H1 (cell line): Measurements from ENCODE around the gene ELMO1.

Experiments
- POLR2A ChIP-seq, 2 experiments: IDR thresholded peaks; 1 replicate in 1 of 2; 2 replicates in 1 of 2; pipeline ENCODE4 v1.6.1; 2011; ENCODE audit warnings: low read depth in 2 of 2, low read length in 2 of 2, mild to moderate bottlenecking in 2 of 2; ENCODE audit errors: control extremely low read depth in 1 of 2
- TF ChIP-seq, protein P1 (sequence below): IDR thresholded peaks from 2 replicates; pipeline ENCODE4 v1.6.1; 2011; ENCODE audit warnings: low read length, improper control_type of control experiment
- TF ChIP-seq, protein P2 (sequence below), 3 experiments: IDR thresholded peaks; 1 replicate in 2 of 3; 2 replicates in 1 of 3; pipeline versions ENCODE4 v1.5.1 to v1.6.1; 2011; ENCODE audit warnings: low read length in 3 of 3, mild to moderate bottlenecking in 3 of 3, inconsistent platforms in 2 of 3, low read depth in 1 of 3, moderate library complexity in 1 of 3; ENCODE audit not compliant: insufficient read depth in 1 of 3; ENCODE audit errors: control extremely low read depth in 1 of 3
- TF ChIP-seq, protein P3 (sequence below): IDR thresholded peaks from 2 replicates; pipeline ENCODE4 v1.6.1; 2012; ENCODE audit warnings: inconsistent platforms
- TF ChIP-seq, protein P4 (sequence below): IDR thresholded peaks from 2 replicates; pipeline ENCODE4 v1.6.1; 2012; ENCODE audit warnings: inconsistent platforms

DNA sequence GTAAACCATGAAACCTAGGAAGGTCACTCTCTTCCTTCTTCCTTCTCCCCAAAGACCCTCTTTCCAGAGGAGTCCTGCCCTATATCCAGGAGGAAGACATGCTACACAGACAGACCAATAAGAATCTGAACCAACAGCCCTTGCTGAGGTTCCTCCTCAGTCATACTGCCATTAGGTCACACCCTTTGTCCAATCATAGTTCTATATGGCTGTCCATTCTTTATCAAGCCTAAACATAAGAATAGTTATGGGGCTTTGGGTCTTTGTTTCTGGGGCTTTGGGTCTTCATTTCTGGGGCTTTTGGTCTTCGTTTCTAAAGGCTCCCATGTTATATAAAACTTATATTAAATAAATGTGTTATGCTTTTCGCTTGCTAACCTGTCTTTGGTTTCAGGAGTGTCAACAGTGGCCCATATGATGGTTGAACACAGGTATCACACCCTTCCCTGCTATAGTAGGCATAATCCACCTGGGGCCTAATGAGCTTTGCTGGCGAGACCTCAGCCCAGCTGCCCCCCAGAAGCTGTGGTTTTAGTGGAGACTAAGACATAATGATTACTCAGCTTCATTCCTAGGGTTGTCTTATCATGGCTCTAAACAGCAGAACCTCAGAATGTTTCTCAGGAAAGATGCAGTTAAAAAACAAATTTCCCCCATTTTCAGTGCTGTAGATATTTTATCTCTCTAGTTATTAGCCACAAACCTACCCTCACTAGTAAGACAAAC is 91.6 kb downstream of the ELMO1 start:
- TF ChIP-seq, protein P1, sequence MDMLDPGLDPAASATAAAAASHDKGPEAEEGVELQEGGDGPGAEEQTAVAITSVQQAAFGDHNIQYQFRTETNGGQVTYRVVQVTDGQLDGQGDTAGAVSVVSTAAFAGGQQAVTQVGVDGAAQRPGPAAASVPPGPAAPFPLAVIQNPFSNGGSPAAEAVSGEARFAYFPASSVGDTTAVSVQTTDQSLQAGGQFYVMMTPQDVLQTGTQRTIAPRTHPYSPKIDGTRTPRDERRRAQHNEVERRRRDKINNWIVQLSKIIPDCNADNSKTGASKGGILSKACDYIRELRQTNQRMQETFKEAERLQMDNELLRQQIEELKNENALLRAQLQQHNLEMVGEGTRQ = no peak
- TF ChIP-seq, protein P2, sequence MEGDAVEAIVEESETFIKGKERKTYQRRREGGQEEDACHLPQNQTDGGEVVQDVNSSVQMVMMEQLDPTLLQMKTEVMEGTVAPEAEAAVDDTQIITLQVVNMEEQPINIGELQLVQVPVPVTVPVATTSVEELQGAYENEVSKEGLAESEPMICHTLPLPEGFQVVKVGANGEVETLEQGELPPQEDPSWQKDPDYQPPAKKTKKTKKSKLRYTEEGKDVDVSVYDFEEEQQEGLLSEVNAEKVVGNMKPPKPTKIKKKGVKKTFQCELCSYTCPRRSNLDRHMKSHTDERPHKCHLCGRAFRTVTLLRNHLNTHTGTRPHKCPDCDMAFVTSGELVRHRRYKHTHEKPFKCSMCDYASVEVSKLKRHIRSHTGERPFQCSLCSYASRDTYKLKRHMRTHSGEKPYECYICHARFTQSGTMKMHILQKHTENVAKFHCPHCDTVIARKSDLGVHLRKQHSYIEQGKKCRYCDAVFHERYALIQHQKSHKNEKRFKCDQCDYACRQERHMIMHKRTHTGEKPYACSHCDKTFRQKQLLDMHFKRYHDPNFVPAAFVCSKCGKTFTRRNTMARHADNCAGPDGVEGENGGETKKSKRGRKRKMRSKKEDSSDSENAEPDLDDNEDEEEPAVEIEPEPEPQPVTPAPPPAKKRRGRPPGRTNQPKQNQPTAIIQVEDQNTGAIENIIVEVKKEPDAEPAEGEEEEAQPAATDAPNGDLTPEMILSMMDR (IDR thresholded peaks at IDR 0.05; ENCODE audit: control extremely low read depth in 1 of 3, insufficient read depth in 1 of 3, low read depth in 1 of 3, low read length in 3 of 3) = no peak
- TF ChIP-seq, protein P3, sequence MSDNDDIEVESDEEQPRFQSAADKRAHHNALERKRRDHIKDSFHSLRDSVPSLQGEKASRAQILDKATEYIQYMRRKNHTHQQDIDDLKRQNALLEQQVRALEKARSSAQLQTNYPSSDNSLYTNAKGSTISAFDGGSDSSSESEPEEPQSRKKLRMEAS = no peak
- TF ChIP-seq, protein P4, sequence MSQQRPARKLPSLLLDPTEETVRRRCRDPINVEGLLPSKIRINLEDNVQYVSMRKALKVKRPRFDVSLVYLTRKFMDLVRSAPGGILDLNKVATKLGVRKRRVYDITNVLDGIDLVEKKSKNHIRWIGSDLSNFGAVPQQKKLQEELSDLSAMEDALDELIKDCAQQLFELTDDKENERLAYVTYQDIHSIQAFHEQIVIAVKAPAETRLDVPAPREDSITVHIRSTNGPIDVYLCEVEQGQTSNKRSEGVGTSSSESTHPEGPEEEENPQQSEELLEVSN = no peak
- no peak for TF ChIP-seq POLR2A (IDR thresholded peaks at IDR 0.05; ENCODE audit: control extremely low read depth in 1 of 2, low read depth in 2 of 2, low read length in 2 of 2)
